HepG2 (cell line): ENCODE data around the gene NBEAL2. TPM values are rescaled to one million over a fixed set of nuclear protein-coding genes. Genes with fewer than 3 reads are reported as not detected.
A peak's percentile ranks its signal among the peaks of the same experiment; 100 is the strongest.

Experiments used
- ATAC-seq: fragments of 200-7000 bp; cut with Tn5 transposase; 3 replicates; pipeline ENCODE4 v1.9.1; 2020; ENCODE audit warnings: mild to moderate bottlenecking, moderate library complexity
- BruUV-seq: library from RNA; stranded (reverse); fragments of 400-500 nt; replicated peaks from 2 replicates; lab custom pipeline; 2021; lab: Mats Ljungman, UMichigan
- CTCF ChIA-PET: fragments of 300-600 bp; formaldehyde crosslinking; extraction: SDS; loops from one replicate; lab custom pipeline; 2021; ENCODE audit warnings: low total read pairs, inconsistent platforms, low intra/inter-chr PET ratio; lab: Yijun Ruan, JAX
- POLR2A ChIA-PET: fragments of 350-600 bp; sonication (Branson Sonifier 250); formaldehyde crosslinking; loops from one replicate; lab custom pipeline; 2020; ENCODE audit warnings: antibody characterized with exemption, inconsistent platforms; lab: Yijun Ruan, JAX
- DNase-seq: peaks from one replicate; pipeline ENCODE4 v3.0.0-alpha.2; 2015; ENCODE audit warnings: low spot score
- FAIRE-seq: peaks from 3 replicates; lab custom pipeline; 2011; peaks lifted over from hg19 to GRCh38; lab: Jason Lieb, UNC
- H2AFZ ChIP-seq: one replicate; pipeline ENCODE4 v1.6.1; 2011; ENCODE audit warnings: low read length, inconsistent platforms
- H3K27ac ChIP-seq: fragments of 300-600 bp; 3 replicates; pipeline ENCODE4 v1.8.0; 2011; ENCODE audit warnings: mixed run types, mild to moderate bottlenecking, mixed read lengths, low read length, inconsistent platforms; ENCODE audit not compliant: insufficient read depth; ENCODE audit errors: extremely low read length
- H3K27me3 ChIP-seq, 2 experiments: fragments of 200-600 bp in 1 of 2; 2 replicates in 1 of 2; 3 replicates in 1 of 2; pipeline versions ENCODE4 v1.6.0 to v1.8.0; 2011; ENCODE audit warnings: low read length in 2 of 2, mild to moderate bottlenecking in 2 of 2, moderate library complexity in 2 of 2, inconsistent platforms in 1 of 2; ENCODE audit not compliant: insufficient read depth in 2 of 2, control insufficient read depth in 1 of 2
- H3K36me3 ChIP-seq, 2 experiments: fragments of 200-600 bp in 1 of 2; replicated peaks in 1 of 2; 2 replicates in 1 of 2; 3 replicates in 1 of 2; pipeline versions ENCODE4 v1.5.1 to v1.8.0; 2011; ENCODE audit warnings: low read length in 2 of 2, inconsistent platforms in 1 of 2; ENCODE audit not compliant: insufficient read depth in 2 of 2, control insufficient read depth in 1 of 2
- H3K4me1 ChIP-seq: 2 replicates; pipeline ENCODE4 v1.5.1; 2012; ENCODE audit warnings: low read length, inconsistent platforms; ENCODE audit not compliant: insufficient read depth
- H3K4me2 ChIP-seq: 2 replicates; pipeline ENCODE4 v1.6.0; 2011; ENCODE audit warnings: low read depth, low read length, inconsistent platforms
- H3K4me3 ChIP-seq, 3 experiments: fragments of 200-600 bp in 1 of 3; sonication (generic), shearing (Covaris generic) in 1 of 3; replicated peaks in 1 of 3; 2 replicates each; pipeline ENCODE4 v1.5.1; 2011 to 2016; ENCODE audit warnings: low read length in 3 of 3, inconsistent platforms in 2 of 3, low read depth in 2 of 3, mild to moderate bottlenecking in 2 of 3, control low read depth in 1 of 3, mixed read lengths in 1 of 3; ENCODE audit not compliant: insufficient read depth in 1 of 3
- H3K79me2 ChIP-seq: one replicate; pipeline ENCODE4 v1.6.1; 2011; ENCODE audit warnings: low read length, inconsistent platforms; ENCODE audit not compliant: insufficient read depth
- H3K9ac ChIP-seq: 2 replicates; pipeline ENCODE4 v1.6.0; 2011; ENCODE audit warnings: mild to moderate bottlenecking, low read depth, low read length, inconsistent platforms; ENCODE audit not compliant: insufficient read depth
- H3K9me3 ChIP-seq: 2 replicates; pipeline ENCODE4 v1.5.1; 2012; ENCODE audit warnings: mild to moderate bottlenecking, low read length
- H4K20me1 ChIP-seq: 2 replicates; pipeline ENCODE4 v1.6.0; 2011; ENCODE audit warnings: inconsistent platforms, mild to moderate bottlenecking, low read length, moderate library complexity; ENCODE audit not compliant: insufficient read depth
- HMG20B ChIP-seq: conservative IDR thresholded peaks from 2 replicates; pipeline ENCODE4 v1.6.1; 2016; ENCODE audit warnings: missing genetic modification reagents, missing compliant biosample characterization
- SP2 ChIP-seq: sonication (generic); formaldehyde crosslinking; IDR thresholded peaks from 2 replicates; pipeline ENCODE4 v1.5.1; 2020; ENCODE audit warnings: mild to moderate bottlenecking, missing genetic modification reagents
- ZIK1 ChIP-seq: sonication (generic); formaldehyde crosslinking; IDR thresholded peaks from 2 replicates; pipeline ENCODE4 v1.5.0; 2020; ENCODE audit warnings: mild to moderate bottlenecking, low read depth, missing genetic modification reagents, borderline replicate concordance
- ZNF460 ChIP-seq: sonication (generic); formaldehyde crosslinking; IDR thresholded peaks from 2 replicates; pipeline ENCODE4 v1.5.1; 2020; ENCODE audit warnings: missing genetic modification reagents, mild to moderate bottlenecking, borderline replicate concordance
- WGBS: methylation state at CpG from one replicate; pipeline ENCODE4 v1.1.6; 2017; ENCODE audit warnings: low lambda C conversion rate; 5-methylcytosine and 5-hydroxymethylcytosine counted together
- in situ Hi-C: cut with HindIII; loops from 2 replicates; pipeline ENCODE4 v1.10.0; 2017; ENCODE audit warnings: low pct_unique_long_range_greater_than_20kb; ENCODE audit not compliant: extremely low pct_ligation_motif_present
- intact Hi-C: fragments of 100-400 bp; cut with micrococcal nuclease; formaldehyde crosslinking; loops from one replicate; pipeline ENCODE4 v1.10.0; 2022; ENCODE audit not compliant: unreplicated experiment
- polyA plus RNA-seq, 8 experiments: library from polyadenylated mRNA; depleted of rRNA in 3 of 8; stranded (reverse) in 7 of 8; unstranded in 1 of 8; fragments of >200 nt; fragmentation: Illumina TruSeq in 4 of 8; extraction: Trizol in 4 of 8; gene quantifications; 2 replicates each; pipeline versions ENCODE4 v1.2.1 to v1.2.3, GENCODE V29; 2011 to 2016; ENCODE audit warnings: low read depth in 4 of 8, missing spikeins in 1 of 8, mixed read lengths in 1 of 8; ENCODE audit not compliant: insufficient read depth in 1 of 8
- total RNA-seq, 5 experiments: library from RNA; depleted of rRNA; stranded (reverse); fragments of >200 nt; fragmentation: Illumina TruSeq; extraction: Trizol; gene quantifications; 2 replicates each; pipeline ENCODE4 v1.2.3, GENCODE V29; 2016; ENCODE audit warnings: low read depth in 1 of 5
- TF ChIP-seq, protein P1 (sequence below): sonication (generic); formaldehyde crosslinking; IDR thresholded peaks from 2 replicates; pipeline ENCODE4 v1.8.0; 2022; ENCODE audit warnings: mild to moderate bottlenecking, missing genetic modification reagents, borderline replicate concordance
- TF ChIP-seq, protein P2 (sequence below): sonication (generic); formaldehyde crosslinking; IDR thresholded peaks from 2 replicates; pipeline ENCODE4 v1.8.0; 2023; ENCODE audit warnings: mild to moderate bottlenecking, missing genetic modification reagents

NBEAL2 gene
- total and polyA plus RNA-seq, 2 of the 13 experiments (the other 11 are each of a cell fraction or from before 2014, with no cell fraction given), result 9.7 to 12.4 TPM

DNA sequence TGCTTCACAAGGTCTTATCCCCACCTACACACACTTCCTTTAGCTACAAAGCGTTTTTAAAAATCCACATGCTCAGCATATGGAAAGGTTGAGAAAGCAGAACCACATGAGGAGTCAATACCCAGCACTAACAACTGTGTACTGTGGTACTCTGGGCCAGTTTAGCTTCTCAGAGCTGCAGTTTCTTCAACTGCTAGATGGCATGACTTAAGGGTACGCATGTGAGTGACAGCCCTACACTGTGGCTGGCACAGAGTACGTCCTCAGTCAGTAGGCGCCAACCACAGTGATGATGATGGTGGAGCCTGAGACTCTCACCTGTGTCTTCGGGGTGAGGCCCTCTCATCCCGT, 20.3 kb upstream of the NBEAL2 start:
- DNase-seq (no peak), FAIRE-seq (no peak), ATAC-seq (no peak; the same call in 2 of the 3 replicates)
- in situ Hi-C loops, result no loop called here
- H3K4me2 ChIP-seq, result no peak overlapping the region
- H3K27me3 ChIP-seq, result no peaks in the 10 kb centered on the region
- 94% methylated on average over 6 of the region's 6 CpGs for WGBS
- intact Hi-C loops, result no loop called here
- POLR2A ChIA-PET, result interaction anchor here (1.0 to 1.2 kb wide), 2 partner anchors 18 to 21 kb away, joined by 3 to 5 read pairs; partner anchors contain the start of gene CCDC12
- TF ChIP-seq, protein P1, sequence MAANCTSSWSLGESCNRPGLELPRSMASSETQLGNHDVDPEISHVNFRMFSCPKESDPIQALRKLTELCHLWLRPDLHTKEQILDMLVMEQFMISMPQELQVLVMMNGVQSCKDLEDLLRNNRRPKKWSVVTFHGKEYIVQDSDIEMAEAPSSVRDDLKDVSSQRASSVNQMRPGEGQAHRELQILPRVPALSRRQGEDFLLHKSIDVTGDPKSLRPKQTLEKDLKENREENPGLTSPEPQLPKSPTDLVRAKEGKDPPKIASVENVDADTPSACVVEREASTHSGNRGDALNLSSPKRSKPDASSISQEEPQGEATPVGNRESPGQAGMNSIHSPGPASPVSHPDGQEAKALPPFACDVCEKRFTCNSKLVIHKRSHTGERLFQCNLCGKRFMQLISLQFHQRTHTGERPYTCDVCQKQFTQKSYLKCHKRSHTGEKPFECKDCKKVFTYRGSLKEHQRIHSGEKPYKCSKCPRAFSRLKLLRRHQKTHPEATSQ (CRISPR knock-in tag), result no peak
- TF ChIP-seq ZNF460 (CRISPR knock-in tag), result no peak
- no peak for TF ChIP-seq SP2
- TF ChIP-seq HMG20B (CRISPR knock-in tag), result no peak
- TF ChIP-seq ZIK1 (CRISPR knock-in tag), result no peak
- TF ChIP-seq, protein P2, sequence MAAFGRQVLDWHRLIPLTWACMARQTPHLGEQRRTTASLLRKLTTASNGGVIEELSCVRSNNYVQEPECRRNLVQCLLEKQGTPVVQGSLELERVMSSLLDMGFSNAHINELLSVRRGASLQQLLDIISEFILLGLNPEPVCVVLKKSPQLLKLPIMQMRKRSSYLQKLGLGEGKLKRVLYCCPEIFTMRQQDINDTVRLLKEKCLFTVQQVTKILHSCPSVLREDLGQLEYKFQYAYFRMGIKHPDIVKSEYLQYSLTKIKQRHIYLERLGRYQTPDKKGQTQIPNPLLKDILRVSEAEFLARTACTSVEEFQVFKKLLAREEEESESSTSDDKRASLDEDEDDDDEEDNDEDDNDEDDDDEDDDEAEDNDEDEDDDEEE (CRISPR knock-in tag), result no peak
- H2AFZ ChIP-seq, result no peak overlapping the region
- CTCF ChIA-PET, result no interaction called here
- no peaks in the 10 kb centered on the region for H3K9me3 ChIP-seq
- peaks cover 65% of the 10 kb centered on the region for H4K20me1 ChIP-seq
- no peak overlapping the region for H3K27ac ChIP-seq
- no peak overlapping the region for H3K9ac ChIP-seq
- no peak overlapping the region for H3K4me3 ChIP-seq
- H3K4me1 ChIP-seq, result peaks cover 86% of the 10 kb centered on the region
- H3K79me2 ChIP-seq, result peaks cover 86% of the 10 kb centered on the region
- H3K36me3 ChIP-seq, result peaks cover 3 to 15% of the 10 kb centered on the region in 2 experiments; a peak in 4 of 5 replicates
- TSS peak; percentile 5 for BruUV-seq
